ENCODE results near the gene RBPJ.

- TF ChIP-seq SIN3A (IDR thresholded peaks at IDR 0.05; ENCODE audit: borderline replicate concordance, insufficient read depth, low read length) (no peak), TAF1 (IDR thresholded peaks at IDR 0.05; ENCODE audit: borderline replicate concordance, insufficient read depth, low read length) (no peak), REST (IDR thresholded peaks at IDR 0.05; ENCODE audit: insufficient read depth in 1 of 2, low read depth in 2 of 2, low read length in 2 of 2) (no peak), POLR2AphosphoS5 (IDR thresholded peaks at IDR 0.05; ENCODE audit: low read depth, low read length) (no peak)
These were observed 25.9 kb upstream of the RBPJ start for GRCh38 chr4:26294904-26295303.

Measured in PFSK-1 (cell line).